GM12878 (cell line): ENCODE measurements around the gene TNPO2. TPM values are rescaled to one million over a fixed set of nuclear protein-coding genes. Genes with fewer than 3 reads are reported as not detected.

Experiments
- ETV6 ChIP-seq, 2 experiments: fragments of 450-650 bp in 1 of 2; IDR thresholded peaks in 1 of 2; conservative IDR thresholded peaks in 1 of 2; 2 replicates each; pipeline ENCODE4 v1.6.1; 2014; ENCODE audit warnings: antibody characterized with exemption in 1 of 2, borderline replicate concordance in 1 of 2, low read depth in 1 of 2, mild to moderate bottlenecking in 1 of 2, moderate library complexity in 1 of 2
- HCFC1 ChIP-seq: fragments of 150-350 bp; IDR thresholded peaks from 2 replicates; pipeline ENCODE4 v1.6.1; 2014; ENCODE audit warnings: low read length
- MEF2A ChIP-seq: IDR thresholded peaks from 2 replicates; pipeline ENCODE4 v1.6.1; 2011; ENCODE audit warnings: low read depth, mild to moderate bottlenecking, low read length, moderate library complexity; ENCODE audit not compliant: insufficient read depth
- NKRF ChIP-seq: fragments of 450-650 bp; conservative IDR thresholded peaks from 2 replicates; pipeline ENCODE4 v1.6.1; 2017; ENCODE audit warnings: mild to moderate bottlenecking, moderate library complexity
- REST ChIP-seq: IDR thresholded peaks from 2 replicates; pipeline ENCODE4 v1.6.1; 2012; ENCODE audit warnings: mild to moderate bottlenecking, low read depth, low read length
- SPI1 ChIP-seq: IDR thresholded peaks from 2 replicates; pipeline ENCODE4 v1.6.1; 2011; ENCODE audit warnings: low read depth, mild to moderate bottlenecking, low read length, moderate library complexity, borderline replicate concordance; ENCODE audit not compliant: insufficient read depth
- polyA plus RNA-seq, 11 experiments: library from polyadenylated mRNA; depleted of rRNA in 4 of 11; unstranded in 6 of 11; stranded (reverse) in 5 of 11; fragments of >200 nt; fragmentation: Nextera tagmentation in 4 of 11; fragmentation: Illumina TruSeq in 1 of 11; extraction: Ambion mirVana in 4 of 11; extraction: Trizol in 1 of 11; gene quantifications; 1 replicate in 1 of 11; 2 replicates in 10 of 11; pipeline versions ENCODE4 v1.2.1 to v1.2.3, GENCODE V29; 2011 to 2016; ENCODE audit warnings: inconsistent platforms in 2 of 11, missing spikeins in 2 of 11, low read depth in 1 of 11
- total RNA-seq, 4 experiments: library from RNA; depleted of rRNA in 3 of 4; stranded (reverse); fragments of >200 nt in 3 of 4; fragmentation: Illumina TruSeq in 1 of 4; extraction: Trizol in 1 of 4; gene quantifications; 2 replicates each; pipeline versions ENCODE4 v1.2.1 to v1.2.3, GENCODE V29; 2013 to 2021
- TF ChIP-seq, protein P1 (sequence below): fragments of 450-650 bp; formaldehyde crosslinking; IDR thresholded peaks from 2 replicates; pipeline ENCODE4 v1.5.0; 2022; ENCODE audit warnings: mild to moderate bottlenecking, missing genetic modification characterization
- TF ChIP-seq, protein P2 (sequence below): fragments of 450-650 bp; IDR thresholded peaks from 2 replicates; pipeline ENCODE4 v1.6.1; 2017; ENCODE audit warnings: mild to moderate bottlenecking, low read depth, inconsistent platforms; ENCODE audit not compliant: poor library complexity, severe bottlenecking
- TF ChIP-seq, protein P3 (sequence below): fragments of 450-650 bp; IDR thresholded peaks from 2 replicates; pipeline ENCODE4 v1.6.1; 2017; ENCODE audit warnings: mild to moderate bottlenecking, moderate library complexity

The TNPO2 gene
- total and polyA plus RNA-seq, 10 of the 15 experiments (the other 5 are each of a cell fraction or from before 2014, with no cell fraction given) = 5.5 to 99.7 (median 29.6) TPM

- TF ChIP-seq, protein P1, sequence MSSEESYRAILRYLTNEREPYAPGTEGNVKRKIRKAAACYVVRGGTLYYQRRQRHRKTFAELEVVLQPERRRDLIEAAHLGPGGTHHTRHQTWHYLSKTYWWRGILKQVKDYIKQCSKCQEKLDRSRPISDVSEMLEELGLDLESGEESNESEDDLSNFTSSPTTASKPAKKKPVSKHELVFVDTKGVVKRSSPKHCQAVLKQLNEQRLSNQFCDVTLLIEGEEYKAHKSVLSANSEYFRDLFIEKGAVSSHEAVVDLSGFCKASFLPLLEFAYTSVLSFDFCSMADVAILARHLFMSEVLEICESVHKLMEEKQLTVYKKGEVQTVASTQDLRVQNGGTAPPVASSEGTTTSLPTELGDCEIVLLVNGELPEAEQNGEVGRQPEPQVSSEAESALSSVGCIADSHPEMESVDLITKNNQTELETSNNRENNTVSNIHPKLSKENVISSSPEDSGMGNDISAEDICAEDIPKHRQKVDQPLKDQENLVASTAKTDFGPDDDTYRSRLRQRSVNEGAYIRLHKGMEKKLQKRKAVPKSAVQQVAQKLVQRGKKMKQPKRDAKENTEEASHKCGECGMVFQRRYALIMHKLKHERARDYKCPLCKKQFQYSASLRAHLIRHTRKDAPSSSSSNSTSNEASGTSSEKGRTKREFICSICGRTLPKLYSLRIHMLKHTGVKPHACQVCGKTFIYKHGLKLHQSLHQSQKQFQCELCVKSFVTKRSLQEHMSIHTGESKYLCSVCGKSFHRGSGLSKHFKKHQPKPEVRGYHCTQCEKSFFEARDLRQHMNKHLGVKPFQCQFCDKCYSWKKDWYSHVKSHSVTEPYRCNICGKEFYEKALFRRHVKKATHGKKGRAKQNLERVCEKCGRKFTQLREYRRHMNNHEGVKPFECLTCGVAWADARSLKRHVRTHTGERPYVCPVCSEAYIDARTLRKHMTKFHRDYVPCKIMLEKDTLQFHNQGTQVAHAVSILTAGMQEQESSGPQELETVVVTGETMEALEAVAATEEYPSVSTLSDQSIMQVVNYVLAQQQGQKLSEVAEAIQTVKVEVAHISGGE (CRISPR knock-in tag) = peak; percentile 46; the same call in 1 of the 2 replicates
- TF ChIP-seq REST (no peak), NKRF (0 out of 2 replicates have a peak, but pooled peaks have one; percentile 71), MEF2A (no peak), HCFC1 (peak; percentile 36; the same call in 1 of the 2 replicates), ETV6 (conservative IDR thresholded peaks at IDR 0.05 in 1 of 2, IDR thresholded peaks at IDR 0.05 in 1 of 2; ENCODE audit: borderline replicate concordance in 1 of 2, low read depth in 1 of 2) (0 out of 4 replicates have a peak, but pooled peaks of 1 of the 2 experiments have one; percentile 35), SPI1 (peak; percentile 99)
- TF ChIP-seq, protein P2, sequence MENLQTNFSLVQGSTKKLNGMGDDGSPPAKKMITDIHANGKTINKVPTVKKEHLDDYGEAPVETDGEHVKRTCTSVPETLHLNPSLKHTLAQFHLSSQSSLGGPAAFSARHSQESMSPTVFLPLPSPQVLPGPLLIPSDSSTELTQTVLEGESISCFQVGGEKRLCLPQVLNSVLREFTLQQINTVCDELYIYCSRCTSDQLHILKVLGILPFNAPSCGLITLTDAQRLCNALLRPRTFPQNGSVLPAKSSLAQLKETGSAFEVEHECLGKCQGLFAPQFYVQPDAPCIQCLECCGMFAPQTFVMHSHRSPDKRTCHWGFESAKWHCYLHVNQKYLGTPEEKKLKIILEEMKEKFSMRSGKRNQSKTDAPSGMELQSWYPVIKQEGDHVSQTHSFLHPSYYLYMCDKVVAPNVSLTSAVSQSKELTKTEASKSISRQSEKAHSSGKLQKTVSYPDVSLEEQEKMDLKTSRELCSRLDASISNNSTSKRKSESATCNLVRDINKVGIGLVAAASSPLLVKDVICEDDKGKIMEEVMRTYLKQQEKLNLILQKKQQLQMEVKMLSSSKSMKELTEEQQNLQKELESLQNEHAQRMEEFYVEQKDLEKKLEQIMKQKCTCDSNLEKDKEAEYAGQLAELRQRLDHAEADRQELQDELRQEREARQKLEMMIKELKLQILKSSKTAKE = no peak
- TF ChIP-seq, protein P3, sequence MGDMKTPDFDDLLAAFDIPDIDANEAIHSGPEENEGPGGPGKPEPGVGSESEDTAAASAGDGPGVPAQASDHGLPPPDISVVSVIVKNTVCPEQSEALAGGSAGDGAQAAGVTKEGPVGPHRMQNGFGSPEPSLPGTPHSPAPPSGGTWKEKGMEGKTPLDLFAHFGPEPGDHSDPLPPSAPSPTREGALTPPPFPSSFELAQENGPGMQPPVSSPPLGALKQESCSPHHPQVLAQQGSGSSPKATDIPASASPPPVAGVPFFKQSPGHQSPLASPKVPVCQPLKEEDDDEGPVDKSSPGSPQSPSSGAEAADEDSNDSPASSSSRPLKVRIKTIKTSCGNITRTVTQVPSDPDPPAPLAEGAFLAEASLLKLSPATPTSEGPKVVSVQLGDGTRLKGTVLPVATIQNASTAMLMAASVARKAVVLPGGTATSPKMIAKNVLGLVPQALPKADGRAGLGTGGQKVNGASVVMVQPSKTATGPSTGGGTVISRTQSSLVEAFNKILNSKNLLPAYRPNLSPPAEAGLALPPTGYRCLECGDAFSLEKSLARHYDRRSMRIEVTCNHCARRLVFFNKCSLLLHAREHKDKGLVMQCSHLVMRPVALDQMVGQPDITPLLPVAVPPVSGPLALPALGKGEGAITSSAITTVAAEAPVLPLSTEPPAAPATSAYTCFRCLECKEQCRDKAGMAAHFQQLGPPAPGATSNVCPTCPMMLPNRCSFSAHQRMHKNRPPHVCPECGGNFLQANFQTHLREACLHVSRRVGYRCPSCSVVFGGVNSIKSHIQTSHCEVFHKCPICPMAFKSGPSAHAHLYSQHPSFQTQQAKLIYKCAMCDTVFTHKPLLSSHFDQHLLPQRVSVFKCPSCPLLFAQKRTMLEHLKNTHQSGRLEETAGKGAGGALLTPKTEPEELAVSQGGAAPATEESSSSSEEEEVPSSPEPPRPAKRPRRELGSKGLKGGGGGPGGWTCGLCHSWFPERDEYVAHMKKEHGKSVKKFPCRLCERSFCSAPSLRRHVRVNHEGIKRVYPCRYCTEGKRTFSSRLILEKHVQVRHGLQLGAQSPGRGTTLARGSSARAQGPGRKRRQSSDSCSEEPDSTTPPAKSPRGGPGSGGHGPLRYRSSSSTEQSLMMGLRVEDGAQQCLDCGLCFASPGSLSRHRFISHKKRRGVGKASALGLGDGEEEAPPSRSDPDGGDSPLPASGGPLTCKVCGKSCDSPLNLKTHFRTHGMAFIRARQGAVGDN = peak; percentile 66
These were observed 58.5 kb downstream of the TNPO2 start (continued) for GRCh38 chr19:12665281-12665573.
